H1 (cell line): ENCODE results near the gene DMRT1. TPM values are rescaled to one million over a fixed set of nuclear protein-coding genes. Genes with fewer than 3 reads are reported as not detected.

Source experiments
- CTCF ChIA-PET: fragments of 300-600 bp; sonication (Branson Sonifier 250); formaldehyde crosslinking; loops from one replicate; lab custom pipeline; 2021; ENCODE audit not compliant: partially characterized antibody; lab: Charles Lee
- POLR2A ChIA-PET: fragments of 300-600 bp; sonication (Branson Sonifier 250); formaldehyde crosslinking; loops from one replicate; lab custom pipeline; 2021; ENCODE audit warnings: inconsistent platforms; ENCODE audit not compliant: partially characterized antibody; lab: Charles Lee
- DNase-seq, 2 experiments: peaks; one replicate each; pipeline versions ENCODE4 v3.0.0 to v3.0.0-alpha.2; 2010 to 2022; ENCODE audit warnings: low spot score in 2 of 2, low read depth in 1 of 2, mixed read lengths in 1 of 2
- FAIRE-seq: peaks from 2 replicates; lab custom pipeline; 2011; peaks lifted over from hg19 to GRCh38; lab: Jason Lieb, UNC
- H2AFZ ChIP-seq: 2 replicates; pipeline ENCODE4 v1.8.1; 2012; ENCODE audit warnings: low read length, inconsistent platforms
- H2AK5ac ChIP-seq: 2 replicates; pipeline ENCODE4 v1.6.1; 2013; ENCODE audit warnings: low read depth, low read length
- H2BK120ac ChIP-seq: replicated peaks from 2 replicates; pipeline ENCODE3; 2013; ENCODE audit warnings: low read depth, low read length, inconsistent platforms
- H2BK12ac ChIP-seq: 2 replicates; pipeline ENCODE4 v1.6.1; 2013; ENCODE audit warnings: low read depth, low read length
- H2BK15ac ChIP-seq: 2 replicates; pipeline ENCODE4 v1.6.1; 2013; ENCODE audit warnings: low read length
- H2BK20ac ChIP-seq: 2 replicates; pipeline ENCODE4 v1.6.1; 2013; ENCODE audit warnings: low read length
- H2BK5ac ChIP-seq: 2 replicates; pipeline ENCODE4 v1.6.1; 2013; ENCODE audit warnings: low read depth, low read length
- H3K14ac ChIP-seq: 2 replicates; pipeline ENCODE4 v1.6.1; 2013; ENCODE audit warnings: inconsistent platforms; ENCODE audit not compliant: insufficient read length
- H3K18ac ChIP-seq: 2 replicates; pipeline ENCODE4 v1.6.1; 2013; ENCODE audit warnings: low read length; ENCODE audit errors: extremely low read depth
- H3K23ac ChIP-seq: 2 replicates; pipeline ENCODE4 v1.6.1; 2013; ENCODE audit warnings: inconsistent platforms; ENCODE audit not compliant: insufficient read length
- H3K23me2 ChIP-seq: 2 replicates; pipeline ENCODE4 v1.6.1; 2013; ENCODE audit warnings: low read depth, low read length
- H3K27ac ChIP-seq: 2 replicates; pipeline ENCODE4 v1.6.1; 2011; ENCODE audit warnings: low read depth, low read length, inconsistent platforms
- H3K27me3 ChIP-seq, 4 experiments: replicated peaks in 1 of 4; 1 replicate in 1 of 4; 2 replicates in 3 of 4; pipeline versions ENCODE4 v1.6.1 to v1.8.1; 2011 to 2013; ENCODE audit warnings: low read length in 3 of 4, mild to moderate bottlenecking in 3 of 4, inconsistent platforms in 2 of 4, mixed read lengths in 2 of 4, moderate library complexity in 1 of 4; ENCODE audit not compliant: control insufficient read depth in 3 of 4, insufficient read depth in 3 of 4; ENCODE audit errors: extremely low read depth in 1 of 4
- H3K36me3 ChIP-seq, 4 experiments: 2 replicates each; pipeline versions ENCODE4 v1.6.1 to v1.8.1; 2011 to 2013; ENCODE audit warnings: mild to moderate bottlenecking in 4 of 4, low read length in 3 of 4, moderate library complexity in 2 of 4, control low read depth in 1 of 4, inconsistent platforms in 1 of 4; ENCODE audit not compliant: insufficient read depth in 4 of 4, control insufficient read depth in 2 of 4
- H3K4ac ChIP-seq: replicated peaks from 2 replicates; pipeline ENCODE3; 2013; ENCODE audit warnings: low read length, low read depth, mixed read lengths, inconsistent platforms; ENCODE audit not compliant: insufficient read length
- H3K4me1 ChIP-seq, 4 experiments: replicated peaks in 1 of 4; 1 replicate in 1 of 4; 2 replicates in 3 of 4; pipeline versions ENCODE4 v1.6.1 to v1.8.1; 2011 to 2013; ENCODE audit warnings: low read length in 3 of 4, inconsistent platforms in 2 of 4, mixed read lengths in 1 of 4; ENCODE audit not compliant: insufficient read depth in 4 of 4, control insufficient read depth in 3 of 4
- H3K4me2 ChIP-seq, 2 experiments: 2 replicates each; pipeline versions ENCODE4 v1.6.1 to v1.8.1; 2011 to 2013; ENCODE audit warnings: low read depth in 2 of 2, low read length in 2 of 2, control low read depth in 1 of 2, inconsistent platforms in 1 of 2, mild to moderate bottlenecking in 1 of 2; ENCODE audit not compliant: insufficient read depth in 1 of 2
- H3K4me3 ChIP-seq, 4 experiments: fragments of 200-600, 300-600 bp in 1 of 4; sonication (generic), shearing (Covaris generic), sonication (Bioruptor Twin) in 1 of 4; 2 replicates each; pipeline versions ENCODE4 v1.5.1 to v1.8.1; 2011 to 2016; ENCODE audit warnings: low read length in 4 of 4, low read depth in 3 of 4, control low read depth in 2 of 4, inconsistent platforms in 2 of 4, mild to moderate bottlenecking in 2 of 4, mixed read lengths in 1 of 4, moderate library complexity in 1 of 4; ENCODE audit not compliant: insufficient read depth in 2 of 4; ENCODE audit errors: extremely low read depth in 1 of 4
- H3K56ac ChIP-seq: replicated peaks from 2 replicates; pipeline ENCODE3; 2013; ENCODE audit warnings: low read depth, mild to moderate bottlenecking, mixed read lengths, low read length, inconsistent platforms; ENCODE audit not compliant: insufficient read length
- H3K79me1 ChIP-seq: 2 replicates; pipeline ENCODE4 v1.6.1; 2013; ENCODE audit warnings: low read depth, low read length, control low read depth
- H3K79me2 ChIP-seq, 2 experiments: 2 replicates each; pipeline versions ENCODE4 v1.6.1 to v1.8.1; 2012 to 2013; ENCODE audit warnings: low read length in 2 of 2, mild to moderate bottlenecking in 2 of 2, inconsistent platforms in 1 of 2; ENCODE audit not compliant: insufficient read depth in 2 of 2, control insufficient read depth in 1 of 2
- H3K9ac ChIP-seq, 4 experiments: replicated peaks in 1 of 4; 1 replicate in 1 of 4; 2 replicates in 3 of 4; pipeline versions ENCODE4 v1.6.1 to v1.8.1; 2011 to 2013; ENCODE audit warnings: low read depth in 3 of 4, low read length in 3 of 4, control low read depth in 2 of 4, mild to moderate bottlenecking in 2 of 4, moderate library complexity in 2 of 4, inconsistent platforms in 1 of 4; ENCODE audit errors: extremely low read depth in 1 of 4
- H3K9me3 ChIP-seq, 2 experiments: 2 replicates each; pipeline versions ENCODE4 v1.6.1 to v1.8.1; 2012 to 2013; ENCODE audit warnings: mild to moderate bottlenecking in 2 of 2, moderate library complexity in 2 of 2, control low read depth in 1 of 2, inconsistent platforms in 1 of 2, low read depth in 1 of 2, low read length in 1 of 2, mixed read lengths in 1 of 2; ENCODE audit not compliant: insufficient read depth in 2 of 2
- H4K20me1 ChIP-seq, 2 experiments: replicated peaks in 1 of 2; 2 replicates each; pipeline versions ENCODE3 to v1.8.1; 2011 to 2013; ENCODE audit warnings: inconsistent platforms in 2 of 2, low read length in 2 of 2, mild to moderate bottlenecking in 1 of 2; ENCODE audit not compliant: insufficient read depth in 2 of 2, control insufficient read depth in 1 of 2
- H4K5ac ChIP-seq: 2 replicates; pipeline ENCODE4 v1.6.1; 2013; ENCODE audit warnings: low read length, low read depth, mixed read lengths, inconsistent platforms; ENCODE audit not compliant: insufficient read length
- H4K8ac ChIP-seq: 2 replicates; pipeline ENCODE4 v1.8.0; 2013; ENCODE audit warnings: mild to moderate bottlenecking, moderate library complexity, low read length, inconsistent platforms; ENCODE audit not compliant: insufficient read depth; ENCODE audit errors: extremely low read depth
- H4K91ac ChIP-seq: replicated peaks from 2 replicates; pipeline ENCODE3; 2013; ENCODE audit warnings: low read length, mixed read lengths, inconsistent platforms; ENCODE audit not compliant: insufficient read length
- EGR1 ChIP-seq: IDR thresholded peaks from 2 replicates; pipeline ENCODE4 v1.6.1; 2011; ENCODE audit warnings: low read depth, low read length, borderline replicate concordance
- WGBS, 2 experiments: shearing (Covaris generic) in 1 of 2; methylation state at CpG; one replicate each; pipeline versions ENCODE4 v1.1.6 to v1.1.7; 2013 to 2015; ENCODE audit warnings: low lambda C conversion rate in 2 of 2, mixed read lengths in 2 of 2, inconsistent platforms in 1 of 2, low coverage in 1 of 2, missing lambda C conversion rate in 1 of 2; ENCODE audit not compliant: insufficient replicate concordance in 2 of 2, insufficient coverage in 1 of 2, insufficient read length in 1 of 2; ENCODE audit errors: extremely low coverage in 1 of 2, missing lambda C conversion rate in 1 of 2; 5-methylcytosine and 5-hydroxymethylcytosine counted together
- polyA plus RNA-seq, 7 experiments: library from polyadenylated mRNA; depleted of rRNA in 3 of 7; stranded (reverse) in 5 of 7; unstranded in 2 of 7; fragments of >200 nt in 5 of 7; fragments of 200-250 nt in 2 of 7; gene quantifications; 1 replicate in 5 of 7; 2 replicates in 1 of 7; 4 replicates in 1 of 7; pipeline versions ENCODE4 v1.2.1 to v1.2.3, GENCODE V29; 2011 to 2013; ENCODE audit warnings: missing spikeins in 2 of 7, mixed read lengths in 2 of 7
- total RNA-seq: library from RNA; stranded (reverse); fragmentation: NEBNext Ultra II Directional; extraction: Animal tissue kit (Norgen Biotek cat#: 25700); gene quantifications from 2 replicates; pipeline ENCODE4 v1.2.1, GENCODE V29; 2021

The DMRT1 gene
- total and polyA plus RNA-seq, 2 of the 8 experiments (the other 6 are each of a cell fraction or from before 2014, with no cell fraction given), result 0.15 TPM; not detected in 1

GRCh38 chr9:849431-849830 lies 7.9 kb downstream of the DMRT1 start:
- H3K23ac ChIP-seq, result no peak overlapping the region
- H3K14ac ChIP-seq, result no peak overlapping the region
- H3K4me1 ChIP-seq, result peaks cover 0 to 3% (median 0%) of the 10 kb centered on the region in 4 experiments; a peak in 3 of 7 replicates
- H3K79me1 ChIP-seq, result no peaks in the 10 kb centered on the region
- no peak overlapping the region for H2AK5ac ChIP-seq
- no peak overlapping the region for H3K4me3 ChIP-seq
- no peak overlapping the region for H3K18ac ChIP-seq
- H4K8ac ChIP-seq, result no peak overlapping the region
- FAIRE-seq (no peak), DNase-seq (no peak)
- H3K9ac ChIP-seq, result no peak overlapping the region
- H3K56ac ChIP-seq, result no peak overlapping the region
- WGBS, 2 experiments, result 70% methylated on average over 3 of the region's 5 CpGs; no CpG with 5 or more reads in 1 of the 2 experiments
- H3K23me2 ChIP-seq, result no peaks in the 10 kb centered on the region
- no peaks in the 10 kb centered on the region for H3K79me2 ChIP-seq
- H2BK5ac ChIP-seq, result no peak overlapping the region
- H2BK20ac ChIP-seq, result no peak overlapping the region
- H3K4me2 ChIP-seq, result no peak overlapping the region
- no peak overlapping the region for H4K91ac ChIP-seq
- no peak overlapping the region for H4K5ac ChIP-seq
- no peaks in the 10 kb centered on the region for H3K9me3 ChIP-seq
- H2BK15ac ChIP-seq, result no peak overlapping the region
- no peak overlapping the region for H2AFZ ChIP-seq
- no peak overlapping the region for H3K27ac ChIP-seq
- peaks cover 11 to 29% (median 26%) of the 10 kb centered on the region in 4 experiments for H3K27me3 ChIP-seq
- H2BK12ac ChIP-seq, result no peak overlapping the region
- CTCF ChIA-PET, result interaction anchor here (0.6 to 1.5 kb wide), 7 partner anchors 10 to 128 kb away, joined by 3 to 5 read pairs (median 4); no protein-coding TSS in a partner anchor
- H4K20me1 ChIP-seq, result no peaks in the 10 kb centered on the region
- POLR2A ChIA-PET, result no interaction called here
- no peaks in the 10 kb centered on the region for H3K36me3 ChIP-seq
- H2BK120ac ChIP-seq, result no peak overlapping the region
- H3K4ac ChIP-seq, result no peak overlapping the region
- TF ChIP-seq EGR1, result no peak
